GM21515 (cell line): ENCODE data around the gene SZT2.
"Not testable (repeated sequence)": the region's sequence is repeated elsewhere in the genome, so short reads cannot be mapped to it uniquely, and the experiment has no call there.

Experiments used
- ATAC-seq: cut with Tn5 transposase; IDR thresholded peaks from one replicate; pipeline ENCODE4 v1.9.1; 2021; ENCODE audit not compliant: unreplicated experiment

The SZT2 gene

GRCh38 chr1:43452789-43453441 is 63.2 kb downstream of the SZT2 start:
- ATAC-seq: no peak

DNA sequence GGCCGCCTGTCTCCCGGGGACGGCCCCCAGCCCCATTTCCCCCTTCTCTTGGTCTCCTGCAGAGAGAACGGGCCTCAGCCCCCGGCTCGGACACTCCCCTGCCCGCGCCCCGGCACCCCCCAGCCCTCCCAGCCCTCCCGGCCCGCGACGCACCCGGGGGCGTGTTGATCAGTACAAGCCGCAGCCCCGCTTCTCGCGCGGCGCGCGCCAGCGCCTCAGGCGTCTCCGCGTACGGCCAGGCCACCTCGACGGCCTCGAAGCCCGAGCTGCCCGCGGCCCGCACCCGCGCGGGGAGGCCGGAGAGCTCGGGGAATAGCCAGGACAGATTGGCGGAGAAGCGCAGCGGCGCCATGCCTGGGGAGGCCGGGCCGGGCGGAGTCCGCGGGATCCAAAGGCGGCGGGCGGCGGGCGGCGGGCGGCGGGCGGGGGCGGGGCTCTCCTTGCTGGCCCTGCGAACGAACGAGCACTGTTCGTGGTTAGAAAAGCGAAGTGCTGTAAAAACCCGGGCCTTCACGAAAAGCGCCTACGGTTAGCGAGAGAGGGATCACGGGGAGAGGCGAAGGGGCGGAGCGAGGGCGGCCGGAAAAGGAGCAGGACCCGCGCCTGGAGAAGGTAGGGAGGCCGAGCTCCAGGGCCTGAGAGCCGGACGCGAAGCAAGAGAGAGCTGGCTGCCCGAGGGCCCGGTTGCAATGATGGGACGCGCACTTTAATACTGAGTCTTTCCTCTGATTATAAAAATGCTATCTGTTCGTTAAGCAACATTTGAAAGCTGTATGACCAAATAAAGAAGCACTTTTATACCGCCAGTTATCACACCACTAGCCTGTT is 64.0 kb downstream of the SZT2 start, which contains the start of gene HYI:
HYI (minus strand) TSS at position 490 of the 828 bp plus-strand sequence; CDS start at position 352, 138 bp downstream.
- no peak for ATAC-seq

DNA sequence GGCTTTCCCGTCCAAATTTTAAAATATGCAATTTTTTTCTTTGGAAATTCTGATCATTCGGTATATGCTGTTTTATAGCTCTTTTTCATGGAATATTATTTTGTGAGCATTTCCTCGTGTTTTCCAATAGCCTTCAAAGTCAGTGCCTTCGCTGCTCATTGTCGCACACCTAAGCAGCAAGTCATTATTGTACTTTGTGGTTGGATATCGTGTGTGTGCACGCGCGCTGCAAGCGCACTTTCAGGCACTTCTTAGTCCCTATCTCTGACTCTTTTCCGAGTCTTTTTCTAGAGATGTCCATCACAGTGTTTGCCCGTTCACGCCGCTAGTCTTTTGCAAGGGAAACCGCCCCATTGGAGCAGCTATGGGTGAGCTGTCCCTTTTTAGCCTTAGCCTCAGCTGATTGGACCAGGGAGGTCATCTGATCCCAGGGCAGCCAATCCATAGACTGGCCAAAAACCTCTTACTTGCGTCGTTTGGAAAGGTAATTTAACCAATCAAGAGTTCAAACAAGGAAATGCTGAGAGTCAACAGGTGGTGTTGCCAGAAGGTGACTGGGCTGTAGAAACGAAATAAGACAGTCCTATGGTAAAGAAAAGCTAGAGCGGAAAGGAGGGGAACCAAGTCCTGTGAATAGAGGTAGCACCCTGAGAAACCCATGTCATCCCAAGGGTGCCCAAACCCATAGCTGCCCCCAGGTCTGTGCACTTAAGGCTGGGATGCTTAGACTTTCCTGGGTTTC is 64.7 kb downstream of the SZT2 start:
- peak; percentile 69 for ATAC-seq

- ATAC-seq: no peak
Observed at GRCh38 chr1:43455213-43455889, 65.7 kb downstream of the SZT2 start.

DNA sequence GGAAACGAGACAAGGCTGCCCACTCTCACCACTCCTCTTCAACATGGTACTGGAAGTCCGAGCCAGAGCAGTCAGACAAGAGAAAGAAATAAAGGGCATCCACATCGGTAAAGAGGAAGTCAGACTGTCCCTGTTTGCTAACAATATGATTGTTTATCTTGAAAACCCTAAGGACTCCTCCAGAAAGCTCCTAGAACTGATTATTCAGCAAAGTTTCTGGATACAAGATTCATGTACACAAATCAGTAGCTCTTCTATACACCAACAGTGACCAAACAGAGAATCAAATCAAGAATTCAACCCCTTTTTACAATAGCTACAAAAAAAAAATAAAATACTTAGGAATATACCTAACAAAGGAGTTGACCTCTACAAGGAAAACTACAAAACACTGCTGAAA is 68.7 kb downstream of the SZT2 start:
- ATAC-seq: not testable (repeated sequence)

DNA sequence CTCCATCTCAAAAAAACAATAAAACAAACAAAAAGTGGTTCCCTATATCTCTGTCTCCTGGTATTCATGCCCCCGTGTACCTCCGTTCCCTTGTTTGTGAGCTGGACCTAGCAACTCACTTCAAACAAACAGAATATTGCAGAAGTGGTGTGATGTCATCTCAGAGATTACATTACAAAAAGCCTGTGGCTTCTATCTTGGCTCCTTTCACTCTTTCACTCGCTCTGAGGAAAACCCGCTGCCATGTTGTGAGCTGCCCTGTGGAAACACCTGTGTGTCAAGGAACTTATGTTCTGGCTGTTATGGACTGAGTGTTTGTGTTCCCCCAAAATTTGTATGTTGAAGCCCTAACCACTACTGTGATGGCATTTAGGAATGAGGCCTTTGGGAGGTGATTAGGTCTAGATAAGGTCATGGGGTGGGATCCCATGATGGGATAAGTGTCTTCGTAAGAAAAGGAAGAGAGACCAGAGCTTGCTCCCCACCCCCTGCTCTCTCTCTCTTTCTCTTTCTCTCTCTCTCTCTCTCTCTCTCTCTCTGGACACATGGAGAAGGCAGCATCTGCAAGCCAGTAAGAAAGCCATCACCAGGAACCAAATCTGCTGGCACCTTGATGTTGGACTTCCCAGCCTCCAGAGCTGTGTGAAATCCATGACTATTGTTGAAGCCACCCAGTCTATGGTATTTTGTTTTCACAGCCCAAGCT is 71.4 kb downstream of the SZT2 start:
- no peak for ATAC-seq

GRCh38 chr1:43463479-43463878 is 73.8 kb downstream of the SZT2 start:
- ATAC-seq: no peak

GRCh38 chr1:43464681-43465504 is 75.2 kb downstream of the SZT2 start:
- no peak for ATAC-seq

DNA sequence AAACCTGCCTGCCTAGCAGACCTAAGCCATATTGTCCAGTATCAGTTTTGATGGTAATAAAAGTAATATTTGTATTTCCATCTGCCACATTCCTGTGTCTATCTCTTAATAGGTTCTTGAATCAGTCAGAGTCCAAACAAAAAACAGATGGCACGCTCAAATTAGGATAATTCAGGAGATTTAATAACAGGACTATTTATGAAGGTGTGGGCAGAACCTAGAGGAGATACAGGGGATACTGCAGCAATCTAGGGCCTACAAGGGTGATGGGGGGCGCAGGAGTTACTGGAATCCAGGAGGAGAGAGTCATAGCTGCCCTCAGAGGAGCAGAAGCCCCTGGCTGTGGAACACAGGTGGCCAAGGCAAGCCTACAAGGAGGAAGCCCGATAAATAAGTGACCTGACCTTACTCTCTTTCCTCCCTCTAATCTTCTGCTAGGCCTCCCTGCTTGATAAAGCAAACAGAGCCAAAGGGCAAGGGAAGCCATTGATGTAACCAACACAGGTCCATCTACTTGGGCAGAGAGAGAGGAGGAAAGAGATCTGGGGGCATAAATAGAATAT is 75.9 kb downstream of the SZT2 start:
- no peak for ATAC-seq

GRCh38 chr1:43466403-43466802 is 76.7 kb downstream of the SZT2 start:
- no peak for ATAC-seq

- no peak for ATAC-seq
Observed at GRCh38 chr1:43468414-43468813, 78.7 kb downstream of the SZT2 start.

GRCh38 chr1:43469932-43470331 is 80.2 kb downstream of the SZT2 start:
- ATAC-seq: no peak

DNA sequence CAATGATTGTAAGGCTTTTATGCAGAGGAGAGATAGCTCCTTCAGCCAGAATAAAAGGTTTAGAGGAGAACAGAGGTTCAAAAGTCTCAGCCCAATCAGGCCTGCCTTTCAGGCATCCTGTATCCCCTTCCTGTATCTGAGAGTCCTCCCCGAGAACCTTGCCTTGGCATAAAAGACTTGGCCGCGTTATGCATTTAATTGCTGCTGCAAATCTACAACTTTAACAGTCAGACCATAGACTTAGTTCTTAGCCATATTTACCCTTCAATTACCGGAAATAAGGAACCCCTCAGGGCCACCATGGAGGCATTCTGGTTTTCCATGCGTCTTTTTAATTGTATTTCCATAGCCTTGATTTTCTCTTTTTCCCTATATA is 82.4 kb downstream of the SZT2 start:
- no peak for ATAC-seq

DNA sequence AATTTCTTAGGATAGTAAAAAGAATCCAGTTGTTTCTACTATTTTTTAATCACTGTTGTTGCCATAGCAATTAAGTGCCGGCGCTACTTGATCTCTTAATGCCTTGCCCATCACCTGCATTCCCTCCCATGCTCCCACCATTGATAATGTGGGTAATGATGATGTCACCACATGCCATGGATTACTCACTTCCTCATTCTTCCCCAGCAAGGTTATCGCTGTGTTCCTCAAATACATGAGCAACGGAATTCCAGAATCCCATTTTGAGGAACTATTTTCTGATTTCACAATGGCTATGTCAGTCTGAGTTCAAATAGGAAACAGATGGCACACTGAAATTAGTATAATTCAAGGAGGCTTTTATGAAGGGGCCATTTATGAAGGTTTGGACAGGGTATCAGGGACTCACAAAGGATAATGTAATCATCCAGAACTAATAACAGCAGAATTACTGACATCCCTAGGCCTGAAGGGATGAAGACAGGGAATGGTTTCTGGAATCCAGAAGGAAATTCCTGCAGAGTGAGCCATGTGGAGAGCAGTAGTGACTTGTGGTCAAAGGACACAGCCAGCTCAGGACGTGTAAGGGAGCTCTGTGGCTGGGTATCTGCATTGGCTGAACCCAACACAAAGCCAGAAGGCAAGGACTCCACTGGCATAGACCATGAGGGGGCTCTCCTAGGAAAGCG is 82.9 kb downstream of the SZT2 start:
- not testable (repeated sequence) for ATAC-seq

GRCh38 chr1:43473463-43473862 is 83.8 kb downstream of the SZT2 start:
- no peak for ATAC-seq

DNA sequence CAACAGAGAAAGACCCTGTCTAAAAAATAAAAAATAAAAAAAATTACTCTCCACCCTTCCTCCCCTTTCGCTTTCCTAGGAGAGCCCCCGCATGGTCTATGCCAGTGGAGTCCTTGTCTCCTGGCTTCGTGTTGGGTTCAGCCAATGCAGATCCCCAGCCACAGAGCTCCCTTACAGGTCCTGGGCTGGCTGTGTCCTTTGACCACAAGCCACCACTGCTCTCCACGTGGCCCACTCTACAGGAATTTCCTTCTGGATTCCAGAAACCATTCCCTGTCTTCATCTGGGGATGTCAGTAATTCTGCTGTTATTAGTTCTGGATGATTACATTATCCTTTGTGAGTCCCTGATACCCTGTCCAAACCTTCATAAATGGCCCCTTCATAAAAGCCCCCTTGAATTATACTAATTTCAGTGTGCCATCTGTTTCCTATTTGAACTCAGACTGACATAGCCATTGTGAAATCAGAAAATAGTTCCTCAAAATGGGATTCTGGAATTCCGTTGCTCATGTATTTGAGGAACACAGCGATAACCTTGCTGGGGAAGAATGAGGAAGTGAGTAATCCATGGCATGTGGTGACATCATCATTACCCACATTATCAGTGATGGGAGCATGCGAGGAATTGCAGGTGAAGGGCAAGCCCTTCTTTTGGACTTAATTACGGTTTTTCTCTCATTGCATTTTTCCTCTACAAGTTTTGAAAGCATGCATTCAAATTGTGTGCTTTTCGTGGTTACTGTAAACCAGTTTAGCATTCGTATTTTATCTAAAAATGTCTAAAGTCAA is 86.1 kb downstream of the SZT2 start:
- ATAC-seq: not testable (repeated sequence)

- ATAC-seq: no peak
Observed at GRCh38 chr1:43477716-43478115, 88.0 kb downstream of the SZT2 start.

GRCh38 chr1:43479414-43479813 is 89.7 kb downstream of the SZT2 start:
- ATAC-seq: no peak
